Fibroblast of skin of left biceps (primary cell): ENCODE data around the gene AVEN.

Experiments used
- DNase-seq, 2 experiments: peaks; one replicate each; pipeline ENCODE4 v3.0.0-alpha.2; 2013; ENCODE audit warnings: low read depth in 2 of 2

The AVEN gene

DNA sequence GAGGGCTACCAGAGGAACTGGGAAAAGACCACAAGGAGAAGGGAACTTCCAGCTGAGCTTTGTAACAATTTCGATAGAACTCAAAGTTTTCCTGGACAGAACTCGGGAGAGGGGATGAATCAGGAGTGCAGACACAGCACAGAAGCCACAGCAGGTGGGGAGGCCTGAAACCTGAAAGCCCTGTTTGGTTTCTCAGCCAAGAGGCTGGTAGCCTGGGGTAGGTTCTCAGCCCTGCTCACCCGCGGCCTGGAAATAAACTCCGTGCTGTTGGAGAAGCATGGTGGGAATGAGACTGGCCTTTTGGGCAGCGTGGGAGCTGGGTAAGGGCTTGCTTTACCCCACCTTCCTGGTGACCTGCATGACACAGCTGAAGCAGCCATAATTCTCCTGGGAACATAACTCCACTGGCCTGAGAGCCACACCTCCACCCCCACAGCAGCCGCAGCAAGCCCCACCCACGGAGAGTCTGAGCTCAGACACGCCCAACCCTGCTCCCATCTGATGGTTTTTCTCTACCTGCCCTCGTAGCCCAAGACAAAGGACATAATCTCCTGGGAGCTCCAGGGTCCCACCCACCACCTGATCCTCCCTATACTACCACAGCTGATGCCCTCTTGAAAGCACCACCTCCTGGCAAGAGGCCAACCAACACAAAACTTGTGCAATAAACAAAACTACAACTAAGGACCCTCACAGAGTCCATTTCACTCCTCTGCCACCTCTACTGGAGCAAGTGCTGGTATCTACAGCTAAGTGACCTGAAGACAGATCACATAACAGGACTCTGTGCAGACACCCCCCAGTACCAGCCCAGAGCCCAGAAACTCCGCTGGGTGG, 123.2 kb downstream of the AVEN start:
- no peak for DNase-seq

DNA sequence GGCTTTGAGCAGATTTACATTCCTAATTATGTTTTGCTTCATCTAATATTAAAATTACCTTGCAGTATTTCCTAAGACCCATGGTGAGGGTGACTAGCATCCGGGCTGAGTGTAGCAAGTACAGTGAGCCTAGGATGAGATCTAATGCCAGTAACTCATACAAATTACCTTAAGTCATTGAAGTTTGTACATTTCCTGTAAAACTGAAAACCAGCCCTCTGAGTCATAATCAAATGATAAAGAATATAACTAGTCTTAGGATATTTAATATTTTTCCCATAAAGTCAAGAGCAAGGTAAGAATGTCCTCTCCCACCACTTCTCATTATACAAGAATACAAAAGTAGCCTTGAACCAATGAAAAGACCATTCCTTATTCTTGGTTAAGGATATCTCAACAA, 125.5 kb downstream of the AVEN start:
- no peak for DNase-seq

DNA sequence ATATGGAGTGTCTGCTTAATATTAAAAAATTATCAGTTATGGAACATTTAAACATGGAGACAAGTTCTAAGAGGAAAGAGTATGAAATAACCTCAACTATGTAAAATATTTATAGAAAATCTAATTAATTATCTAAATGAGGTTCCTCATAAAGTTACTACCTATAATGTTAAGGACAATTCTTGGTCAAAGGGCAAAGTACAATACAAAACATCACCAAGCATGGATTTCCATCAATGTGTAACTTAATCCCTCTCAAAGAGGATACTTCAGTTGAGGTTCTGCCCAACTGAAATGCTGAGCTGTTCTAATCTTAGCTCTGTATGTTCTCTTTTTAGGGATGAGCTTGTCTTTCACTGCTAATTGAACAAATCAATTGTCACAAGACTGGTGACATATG, 126.7 kb downstream of the AVEN start:
- no peak for DNase-seq

DNA sequence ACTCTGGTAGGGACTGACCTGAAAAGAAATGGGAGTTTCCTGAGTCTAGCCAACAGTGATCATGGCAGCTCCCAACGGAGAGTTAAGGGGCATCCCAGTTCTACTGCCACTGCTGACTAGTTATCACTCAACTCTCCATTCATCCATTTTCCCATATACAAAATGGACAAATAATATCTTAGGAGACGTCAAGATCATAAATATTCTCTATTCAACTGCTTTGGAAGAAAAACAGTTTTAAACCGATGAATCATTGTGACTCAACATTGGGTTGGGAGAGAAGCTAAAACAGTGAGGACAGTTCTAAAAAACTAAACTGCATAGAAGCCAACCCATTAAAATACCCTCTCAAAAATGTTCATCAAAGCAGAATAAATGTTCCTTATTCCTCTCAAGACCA, 128.3 kb downstream of the AVEN start:
- DNase-seq = no peak

DNA sequence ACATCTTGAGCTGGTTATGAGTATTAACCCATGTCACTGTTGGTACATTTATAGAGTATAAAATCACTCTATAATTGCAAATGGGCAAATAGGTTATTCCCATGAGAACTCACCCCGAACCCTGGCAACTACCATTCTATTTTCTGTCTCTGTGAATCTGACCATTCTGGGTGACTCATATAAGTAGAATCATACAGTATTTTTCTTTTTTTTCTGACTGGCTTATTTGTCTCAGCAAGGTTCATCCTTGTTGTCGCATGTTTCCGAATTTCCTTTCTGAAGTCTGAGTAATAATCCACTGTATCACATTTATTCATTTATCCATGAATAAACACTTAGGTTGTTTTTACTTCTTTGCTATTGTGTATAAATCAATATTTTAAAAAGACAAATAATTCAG, 130.6 kb downstream of the AVEN start:
- no peak for DNase-seq

DNA sequence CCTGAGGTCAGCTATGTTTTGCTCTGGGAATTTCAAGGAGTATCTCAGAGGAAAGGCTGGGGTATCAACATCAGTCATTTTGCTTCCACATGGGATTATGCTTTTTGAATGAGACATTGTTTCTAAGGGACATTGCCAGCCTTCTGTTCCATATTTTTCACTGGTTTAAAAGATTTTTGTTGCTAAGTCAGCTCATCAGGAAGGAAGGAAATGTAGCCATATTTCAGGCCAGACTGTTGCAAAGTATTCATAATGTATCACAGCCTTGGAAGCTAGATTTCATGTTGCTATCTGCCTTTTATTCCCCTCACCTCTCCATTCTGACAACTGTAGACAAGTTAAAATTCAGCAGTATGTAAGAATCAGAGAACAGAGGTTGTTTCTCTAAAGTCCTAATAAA, 131.7 kb downstream of the AVEN start:
- no peak for DNase-seq

DNA sequence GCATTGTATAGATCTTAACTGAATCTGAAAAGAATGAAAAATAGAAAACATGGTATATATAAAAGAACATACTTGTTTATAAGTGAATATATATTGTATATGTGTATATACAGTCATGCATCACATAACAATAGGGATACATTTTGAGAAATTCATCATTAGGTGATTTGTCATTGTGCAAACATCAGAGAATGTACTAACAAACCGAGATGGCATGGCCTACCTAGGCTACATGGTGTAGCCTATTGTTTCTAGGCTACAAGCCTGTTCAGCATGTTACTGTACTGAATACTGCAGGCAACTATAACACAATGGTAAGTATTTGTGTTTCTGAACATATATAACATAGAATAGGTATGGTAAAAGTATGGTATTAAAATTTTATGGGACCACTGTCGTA, 135.3 kb downstream of the AVEN start:
- DNase-seq = no peak

DNA sequence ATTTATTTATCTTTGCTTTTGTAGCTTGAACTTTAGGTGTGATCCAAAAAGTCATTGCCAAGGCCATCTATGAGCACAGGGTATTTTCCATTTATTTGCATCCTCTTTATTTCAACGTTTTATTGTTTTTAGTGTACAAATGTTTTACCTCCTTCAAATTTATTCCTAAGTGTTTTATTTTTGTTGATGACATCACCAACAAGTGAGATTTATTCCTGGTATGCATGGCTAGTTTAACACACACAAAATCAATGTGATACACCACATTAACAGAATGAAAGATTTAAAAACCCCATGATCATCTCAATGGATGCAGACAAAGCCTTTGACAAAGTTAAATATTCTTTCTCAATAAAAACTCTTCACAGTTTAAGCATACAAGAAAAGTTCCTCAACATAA, 137.0 kb downstream of the AVEN start:
- no peak for DNase-seq

DNA sequence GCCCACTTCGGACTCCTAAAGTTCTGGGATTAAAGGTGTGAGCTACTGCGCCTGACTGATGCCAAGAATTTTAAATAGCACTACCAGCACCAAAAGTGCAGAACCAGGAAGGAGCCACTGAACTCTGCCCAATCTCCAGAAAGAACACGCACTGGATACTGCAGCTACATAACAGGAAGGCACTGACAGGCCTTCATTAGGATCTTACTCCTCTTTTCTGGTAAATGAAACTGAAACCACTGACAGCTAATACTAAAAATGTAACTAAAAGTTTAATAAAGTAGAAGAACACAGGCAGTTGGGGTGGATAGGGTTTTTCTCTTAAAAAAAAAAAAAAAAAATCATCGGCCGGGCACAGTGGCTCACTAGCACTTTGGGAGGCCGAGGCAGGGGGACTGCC, 144.8 kb downstream of the AVEN start:
- DNase-seq = no peak

DNA sequence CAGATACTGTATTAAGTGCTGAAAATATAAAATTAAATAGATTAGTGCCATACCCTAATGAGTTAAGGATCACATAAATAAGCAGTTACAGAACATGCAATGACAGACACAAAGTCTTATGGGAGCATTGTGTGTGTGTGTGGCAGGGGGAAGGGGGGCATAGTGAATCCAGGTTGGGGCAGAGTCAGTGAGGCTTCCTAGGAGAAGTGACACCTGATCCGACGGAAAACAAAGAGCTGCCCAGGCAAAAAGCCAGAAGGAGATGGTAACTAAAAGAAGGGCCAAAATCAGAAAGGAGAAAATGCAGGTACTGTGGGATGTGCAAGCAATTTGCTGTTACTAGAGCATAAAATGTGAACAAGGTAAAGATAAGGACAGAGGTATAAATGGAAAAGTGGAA, 150.8 kb downstream of the AVEN start:
- DNase-seq = no peak

DNA sequence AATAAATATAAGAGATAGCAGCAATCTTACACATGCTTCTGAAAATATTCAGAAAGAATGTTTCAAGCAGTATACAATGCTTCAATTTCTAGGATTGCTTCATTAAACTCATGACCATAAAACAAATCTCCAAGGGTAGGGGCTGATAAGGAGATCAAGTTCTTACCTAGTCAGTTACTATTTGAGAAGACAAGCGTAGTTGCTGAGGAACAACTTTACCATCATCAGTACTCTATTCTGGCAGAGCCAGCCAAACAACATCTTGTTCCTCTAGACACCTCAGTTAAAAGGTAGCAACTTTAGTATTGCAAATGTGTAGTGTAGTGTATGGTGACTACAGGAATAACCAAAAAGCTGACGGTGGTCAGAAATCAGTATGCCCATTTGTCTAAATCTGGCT, 156.1 kb downstream of the AVEN start:
- no peak for DNase-seq

DNA sequence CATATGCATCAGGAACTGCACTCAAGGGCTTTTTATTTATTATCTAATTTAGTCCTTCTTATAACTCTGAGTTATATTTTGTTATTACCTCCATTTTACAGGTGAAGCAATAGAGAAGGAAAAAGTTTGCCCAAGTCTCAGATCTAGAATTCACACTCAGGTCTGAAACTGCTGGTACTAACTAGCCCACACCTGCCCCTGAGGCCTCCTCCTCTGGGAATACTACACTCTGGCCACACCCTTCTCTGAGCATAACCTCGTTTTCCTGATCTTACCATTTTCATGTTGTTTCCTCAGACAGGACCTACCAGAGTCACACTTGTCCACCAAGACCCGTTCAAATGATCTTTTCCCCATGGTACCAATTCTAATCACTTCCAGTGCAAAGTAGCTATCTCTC, 164.8 kb downstream of the AVEN start:
- no peak for DNase-seq

DNA sequence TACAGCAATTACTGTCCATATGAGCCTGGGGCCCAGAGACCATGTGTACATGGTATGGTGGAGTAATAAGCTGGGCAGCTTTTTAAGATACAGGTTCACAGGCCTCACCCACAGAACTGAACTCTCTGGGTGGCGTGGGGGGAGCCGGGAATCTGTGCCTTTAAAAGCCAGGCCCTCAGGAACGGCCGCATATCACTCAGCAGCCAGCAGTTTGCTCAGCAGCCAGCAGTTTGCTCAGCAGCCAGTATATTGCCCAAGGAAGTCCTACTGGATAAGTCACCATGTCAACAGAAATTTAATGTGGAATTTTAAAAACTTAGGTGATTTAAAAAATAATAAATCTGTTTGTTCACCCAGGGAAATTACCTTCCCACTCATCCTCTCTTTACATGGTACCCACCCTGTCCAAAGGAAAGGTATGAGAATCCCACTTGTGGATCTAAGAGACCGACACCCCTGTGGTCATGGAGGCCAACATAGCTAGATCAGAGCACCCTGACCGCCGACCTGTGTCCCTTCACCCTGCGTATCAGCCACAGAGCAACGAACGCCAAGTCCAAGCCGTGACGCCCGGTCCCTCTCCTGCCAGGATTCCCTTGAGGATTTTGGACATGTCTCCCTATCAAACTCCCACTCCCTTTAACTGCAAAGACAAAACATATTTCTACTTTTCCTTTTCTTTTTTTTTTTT, 166.4 kb downstream of the AVEN start:
- no peak for DNase-seq

DNA sequence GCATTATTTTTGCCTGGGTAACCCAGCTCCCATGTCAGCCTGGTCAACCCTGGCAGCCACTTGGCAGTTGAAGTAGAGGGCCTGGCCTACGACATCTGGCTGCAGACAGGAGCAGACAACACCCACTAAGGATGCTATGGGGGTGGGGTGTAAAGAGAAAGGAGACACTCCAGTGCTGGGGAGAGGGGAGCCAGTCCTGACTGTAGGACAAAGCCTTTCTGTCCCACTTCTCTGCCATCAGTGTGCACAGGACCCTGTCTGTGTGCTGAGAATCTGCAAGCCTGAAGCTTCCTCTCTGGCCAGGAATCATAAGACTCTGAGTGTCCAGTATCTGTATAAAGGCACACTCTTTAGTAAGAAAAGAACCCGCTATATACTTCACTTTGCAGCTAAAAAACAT, 167.0 kb downstream of the AVEN start:
- no peak for DNase-seq

DNA sequence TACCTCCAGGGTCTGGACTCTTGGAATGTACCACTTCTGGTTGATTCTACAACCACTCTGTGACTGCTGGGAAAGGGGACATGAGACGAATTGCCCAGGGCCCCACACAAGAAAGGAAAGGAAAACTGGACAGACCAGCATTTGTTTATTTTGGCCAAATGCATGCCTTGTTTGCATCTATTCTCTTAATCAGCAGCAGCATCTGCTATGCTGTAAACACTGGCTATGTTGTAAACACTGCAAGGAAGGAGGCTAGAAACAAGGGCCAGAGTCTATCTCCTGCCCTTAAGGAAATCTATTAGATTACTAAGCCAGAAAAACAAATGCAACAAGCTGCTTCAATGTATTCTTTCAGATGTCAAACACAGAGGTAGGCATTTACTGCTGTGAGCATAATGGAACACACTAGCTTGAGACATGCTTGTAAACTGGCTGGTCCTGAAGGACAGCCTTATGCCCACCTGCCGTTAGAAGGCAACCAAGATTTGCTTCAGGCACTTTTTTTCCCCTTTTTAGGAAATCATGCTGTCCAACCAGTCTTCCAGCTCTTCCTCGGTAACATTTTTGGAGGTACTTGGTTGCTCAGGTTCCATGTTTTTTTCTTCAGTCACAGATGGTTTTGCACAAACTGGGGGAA, 172.8 kb downstream of the AVEN start:
- no peak for DNase-seq

DNA sequence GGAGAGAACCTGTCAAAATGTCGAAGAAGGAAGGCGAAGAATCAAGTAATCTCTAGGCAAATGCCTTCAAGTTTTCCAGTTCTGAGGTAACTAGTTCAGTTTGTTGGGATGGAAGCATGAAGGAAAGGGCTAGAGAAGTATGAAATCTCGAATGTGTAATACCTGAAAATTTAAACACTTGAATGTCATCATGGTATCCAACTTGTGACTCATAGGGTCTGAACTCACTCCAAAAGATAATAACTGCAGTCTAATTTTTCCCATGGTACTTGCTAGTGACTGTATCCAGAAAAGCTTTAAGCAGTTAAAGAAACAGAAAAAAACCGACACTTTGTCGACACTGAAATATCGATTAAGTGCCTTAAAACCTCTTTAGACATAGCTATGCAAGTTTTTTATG, 173.6 kb downstream of the AVEN start:
- no peak for DNase-seq

DNA sequence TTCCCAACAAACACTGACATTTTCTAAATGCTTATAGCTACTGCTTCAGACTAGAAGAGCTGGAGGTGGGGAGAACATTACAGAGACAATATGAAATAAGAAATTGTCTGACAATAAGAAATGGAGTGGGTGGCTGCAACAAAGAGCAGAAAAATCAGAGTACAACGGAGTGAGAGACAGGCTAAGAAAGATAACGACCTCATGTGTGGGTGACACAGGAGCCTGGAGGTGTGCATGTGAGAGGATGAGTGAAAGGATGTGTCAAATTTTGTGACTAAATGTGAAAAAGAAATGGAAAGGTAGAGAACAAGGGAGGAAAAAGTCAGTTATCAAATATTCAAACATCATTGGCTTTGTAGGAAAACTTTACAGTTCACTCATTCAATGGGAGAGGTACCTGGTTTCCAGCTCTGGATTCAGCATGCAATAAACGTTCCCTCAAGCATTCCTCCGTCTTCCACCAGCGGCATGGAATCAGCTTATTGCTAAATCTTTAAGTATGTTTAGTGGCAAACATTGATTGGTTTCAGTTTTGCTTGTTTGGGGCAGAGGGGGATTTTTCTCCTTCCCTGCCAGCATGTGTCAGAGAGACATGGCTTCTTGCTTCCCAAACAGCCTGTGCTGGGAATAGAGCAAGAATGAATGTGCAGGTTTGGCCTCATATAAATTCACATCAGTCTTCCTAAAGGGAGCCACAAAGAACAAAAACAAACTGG, 174.5 kb downstream of the AVEN start:
- DNase-seq = no peak

DNA sequence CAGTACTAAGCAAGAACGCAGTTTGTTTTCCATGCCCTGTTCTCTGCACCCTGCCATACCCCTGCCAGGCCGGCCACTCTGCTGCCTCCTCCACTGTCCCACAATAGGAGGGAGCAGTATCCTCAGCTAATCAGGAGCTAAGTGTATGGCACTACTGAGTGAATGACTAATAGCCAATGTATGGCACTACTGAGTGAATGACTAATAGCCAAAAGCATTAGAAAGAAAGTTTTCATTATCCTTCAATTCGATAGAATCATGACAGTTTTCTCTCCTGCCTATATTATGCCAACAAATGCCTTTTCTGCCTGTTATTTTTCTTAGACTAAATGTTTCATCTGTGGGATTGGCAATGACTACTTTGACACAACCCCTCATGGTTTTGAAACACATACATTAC, 178.2 kb downstream of the AVEN start:
- peak in 1 of 2 experiments; percentile 10 for DNase-seq

DNA sequence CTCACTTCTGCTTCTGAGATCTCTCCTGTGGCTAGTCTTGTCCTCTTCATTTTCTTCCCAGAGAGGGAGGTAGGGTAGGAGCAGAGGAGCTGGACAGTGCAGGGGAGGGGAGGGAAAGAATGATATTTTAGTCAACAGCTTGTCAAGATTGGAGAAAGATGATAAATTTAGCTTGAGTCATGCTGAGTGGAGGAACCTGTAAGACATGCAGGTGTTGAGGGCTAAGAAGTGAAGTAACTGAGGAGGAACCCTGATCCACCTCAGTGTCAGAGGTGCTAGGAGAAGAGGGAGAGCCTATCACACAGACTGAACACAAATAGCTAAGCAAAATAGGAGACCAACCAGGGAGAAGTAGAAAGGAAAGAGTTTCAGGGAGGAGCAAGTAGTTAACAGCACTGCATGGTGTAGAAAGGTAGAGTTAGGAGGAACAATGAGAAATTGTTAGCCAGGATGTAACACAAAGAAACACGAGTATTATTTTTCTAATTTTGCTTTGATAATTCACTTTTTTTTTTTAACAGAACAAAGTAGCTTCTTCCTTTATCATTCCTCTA, 178.9 kb downstream of the AVEN start:
- DNase-seq = no peak

DNA sequence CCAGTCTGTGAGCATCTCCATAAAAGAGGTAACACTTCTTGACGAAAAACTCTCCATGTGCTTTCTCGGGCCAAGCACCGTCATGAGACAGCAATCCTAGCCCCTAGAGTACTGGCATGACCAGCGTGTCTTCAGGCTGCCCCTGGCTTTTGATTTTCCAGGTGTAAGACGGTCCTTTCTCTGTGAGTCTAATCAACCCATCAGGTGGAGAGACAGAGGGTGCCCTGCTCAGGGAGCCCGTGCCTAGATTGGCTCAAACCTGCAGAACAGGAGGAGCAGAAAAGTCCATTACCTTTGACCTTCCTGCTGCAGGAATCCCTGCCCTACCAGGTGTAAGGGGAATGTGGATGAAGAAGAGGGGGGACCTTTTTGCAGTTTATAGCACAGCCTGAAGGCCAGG, 180.2 kb downstream of the AVEN start:
- DNase-seq = no peak

DNA sequence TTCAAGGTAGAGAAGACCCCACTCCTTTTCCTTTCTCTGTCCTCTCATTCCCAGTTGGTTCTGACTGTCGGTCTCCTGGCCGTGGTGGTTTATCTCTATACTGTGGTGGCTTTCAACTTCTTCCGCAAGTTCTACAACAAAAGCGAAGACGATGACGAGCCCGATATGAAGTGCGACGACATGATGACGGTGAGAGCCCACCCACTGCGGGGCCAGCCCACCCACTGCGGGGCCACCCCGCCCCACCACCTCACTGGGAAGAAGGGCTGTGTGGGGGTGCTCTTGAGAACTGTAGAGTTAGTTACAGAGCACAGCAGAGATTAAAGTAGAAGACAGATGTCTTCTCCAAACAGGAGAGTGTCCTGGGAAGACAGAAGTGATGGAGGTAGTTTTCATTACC, 181.3 kb downstream of the AVEN start:
- DNase-seq = no peak

DNA sequence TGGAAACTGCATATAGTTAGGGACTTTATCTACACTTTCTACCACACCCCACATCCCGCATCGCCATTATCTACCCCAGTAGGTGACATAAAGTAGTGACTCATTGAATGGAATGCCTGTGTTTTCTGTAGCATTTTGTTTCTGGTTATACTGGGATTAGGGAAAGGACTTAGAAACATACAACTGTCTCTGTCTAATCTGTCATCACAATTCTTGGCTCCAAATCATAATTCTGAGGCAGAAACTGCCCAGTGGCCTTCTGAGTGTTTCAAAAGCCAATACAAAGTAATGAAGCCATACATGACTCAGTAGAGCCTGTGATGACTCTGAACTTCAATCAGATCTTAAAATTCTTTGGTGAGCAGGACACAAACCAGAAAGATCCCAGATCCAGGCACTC, 186.4 kb downstream of the AVEN start:
- DNase-seq = peak in 1 of 2 experiments; percentile 11
